PC-9 (cell line): ENCODE measurements around the gene ARMC6.

ENCODE experiments used
- EZH2 ChIP-seq: fragments of 200-600 bp; sonication (generic); IDR thresholded peaks from 2 replicates; pipeline ENCODE4 v1.8.0; 2017; ENCODE audit warnings: antibody characterized with exemption, low read depth
- TF ChIP-seq, protein P1 (sequence below): fragments of 200-600 bp; sonication (generic); conservative IDR thresholded peaks from 2 replicates; pipeline ENCODE4 v1.6.1; 2017; ENCODE audit warnings: mixed run types, antibody characterized with exemption, mild to moderate bottlenecking, moderate library complexity

- TF ChIP-seq, protein P1, sequence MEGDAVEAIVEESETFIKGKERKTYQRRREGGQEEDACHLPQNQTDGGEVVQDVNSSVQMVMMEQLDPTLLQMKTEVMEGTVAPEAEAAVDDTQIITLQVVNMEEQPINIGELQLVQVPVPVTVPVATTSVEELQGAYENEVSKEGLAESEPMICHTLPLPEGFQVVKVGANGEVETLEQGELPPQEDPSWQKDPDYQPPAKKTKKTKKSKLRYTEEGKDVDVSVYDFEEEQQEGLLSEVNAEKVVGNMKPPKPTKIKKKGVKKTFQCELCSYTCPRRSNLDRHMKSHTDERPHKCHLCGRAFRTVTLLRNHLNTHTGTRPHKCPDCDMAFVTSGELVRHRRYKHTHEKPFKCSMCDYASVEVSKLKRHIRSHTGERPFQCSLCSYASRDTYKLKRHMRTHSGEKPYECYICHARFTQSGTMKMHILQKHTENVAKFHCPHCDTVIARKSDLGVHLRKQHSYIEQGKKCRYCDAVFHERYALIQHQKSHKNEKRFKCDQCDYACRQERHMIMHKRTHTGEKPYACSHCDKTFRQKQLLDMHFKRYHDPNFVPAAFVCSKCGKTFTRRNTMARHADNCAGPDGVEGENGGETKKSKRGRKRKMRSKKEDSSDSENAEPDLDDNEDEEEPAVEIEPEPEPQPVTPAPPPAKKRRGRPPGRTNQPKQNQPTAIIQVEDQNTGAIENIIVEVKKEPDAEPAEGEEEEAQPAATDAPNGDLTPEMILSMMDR = no peak
- TF ChIP-seq EZH2 = no peak
These were observed 74.3 kb downstream of the ARMC6 start for GRCh38 chr19:19107654-19108053.
